ENCODE measurements around the gene PRICKLE4. TPM values are rescaled to one million over a fixed set of nuclear protein-coding genes. Genes with fewer than 3 reads are reported as not detected.

PRICKLE4 gene
- total RNA-seq, 2 donors from 2014 or later = 3.1 to 4.6 TPM

DNA sequence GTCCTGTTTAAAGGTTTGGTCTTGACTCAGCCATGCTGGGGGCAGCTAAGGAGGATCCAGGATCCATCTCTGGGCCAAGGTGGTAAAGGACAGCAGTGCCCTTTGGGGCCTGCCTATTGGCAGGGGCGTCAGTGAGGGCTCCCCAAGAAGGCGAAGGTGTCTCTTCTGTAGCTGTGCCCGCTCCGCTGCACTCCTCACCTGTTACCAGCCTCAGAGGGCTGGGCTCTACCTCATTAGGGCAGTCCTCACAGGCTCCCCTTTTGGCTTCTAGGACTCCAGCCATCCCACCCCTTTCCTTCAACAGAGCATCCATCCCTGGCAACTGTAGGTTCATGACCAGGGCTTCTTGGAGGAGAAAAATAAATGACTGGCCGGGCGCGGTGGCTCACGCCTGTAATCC lies 11.2 kb upstream of the PRICKLE4 start:
- TF ChIP-seq, protein P1, sequence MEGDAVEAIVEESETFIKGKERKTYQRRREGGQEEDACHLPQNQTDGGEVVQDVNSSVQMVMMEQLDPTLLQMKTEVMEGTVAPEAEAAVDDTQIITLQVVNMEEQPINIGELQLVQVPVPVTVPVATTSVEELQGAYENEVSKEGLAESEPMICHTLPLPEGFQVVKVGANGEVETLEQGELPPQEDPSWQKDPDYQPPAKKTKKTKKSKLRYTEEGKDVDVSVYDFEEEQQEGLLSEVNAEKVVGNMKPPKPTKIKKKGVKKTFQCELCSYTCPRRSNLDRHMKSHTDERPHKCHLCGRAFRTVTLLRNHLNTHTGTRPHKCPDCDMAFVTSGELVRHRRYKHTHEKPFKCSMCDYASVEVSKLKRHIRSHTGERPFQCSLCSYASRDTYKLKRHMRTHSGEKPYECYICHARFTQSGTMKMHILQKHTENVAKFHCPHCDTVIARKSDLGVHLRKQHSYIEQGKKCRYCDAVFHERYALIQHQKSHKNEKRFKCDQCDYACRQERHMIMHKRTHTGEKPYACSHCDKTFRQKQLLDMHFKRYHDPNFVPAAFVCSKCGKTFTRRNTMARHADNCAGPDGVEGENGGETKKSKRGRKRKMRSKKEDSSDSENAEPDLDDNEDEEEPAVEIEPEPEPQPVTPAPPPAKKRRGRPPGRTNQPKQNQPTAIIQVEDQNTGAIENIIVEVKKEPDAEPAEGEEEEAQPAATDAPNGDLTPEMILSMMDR (IDR thresholded peaks at IDR 0.05) = no peak
- Histone ChIP-seq H3K4me1 (ENCODE audit: control insufficient read depth in 1 of 2, low read depth in 2 of 2) (peaks cover 0 to 7% of the 10 kb centered on the region in 2 donors), H3K27me3 (replicated peaks; ENCODE audit: insufficient read depth) (no peaks in the 10 kb centered on the region), H3K4me3 (no peak overlapping the region), H3K9me3 (no peaks in the 10 kb centered on the region), H3K27ac (no peak overlapping the region), H3K36me3 (peaks cover 30% of the 10 kb centered on the region)
- ATAC-seq (ENCODE audit: insufficient number of reproducible peaks, low FRiP score, low read depth) (no peak), DNase-seq (ENCODE audit: low spot score) (no peak)

DNA sequence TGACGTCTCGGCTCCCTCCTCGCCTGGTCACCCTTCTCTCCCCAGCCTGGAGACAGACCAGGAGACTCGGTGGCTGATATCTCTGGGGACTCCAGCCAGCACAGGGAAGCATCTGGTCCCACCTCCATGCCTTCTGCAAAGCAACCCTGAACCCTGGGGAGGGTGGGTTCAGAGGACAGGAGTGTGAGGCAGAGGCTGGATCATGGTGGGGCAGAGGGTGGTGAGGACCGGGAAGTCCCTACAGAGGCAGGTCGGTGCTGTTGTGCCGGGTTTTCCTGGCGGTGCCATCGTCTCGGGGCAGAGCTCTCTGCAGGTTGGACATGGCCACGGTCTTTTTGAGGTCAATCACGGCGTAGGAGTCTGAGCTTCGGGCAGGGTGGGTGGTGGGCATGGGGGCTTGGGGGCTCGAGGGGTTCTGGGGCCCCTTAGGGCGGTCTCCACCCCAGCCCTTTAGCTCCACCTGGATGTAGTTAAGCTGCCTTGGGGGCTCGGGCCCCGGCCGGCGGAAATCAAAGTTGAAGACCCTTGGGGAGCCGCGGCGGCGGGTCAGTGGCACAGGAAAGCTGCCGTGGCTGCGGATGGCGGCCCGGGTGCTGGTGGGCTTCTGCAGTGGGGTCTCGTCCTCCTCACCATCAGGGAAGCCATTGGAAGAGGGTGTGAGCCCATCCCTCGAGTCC lies 10.1 kb upstream of the PRICKLE4 start:
- Histone ChIP-seq H3K4me1 (ENCODE audit: control insufficient read depth in 1 of 2, low read depth in 2 of 2) (peaks cover 0 to 7% of the 10 kb centered on the region in 2 donors), H3K27me3 (replicated peaks; ENCODE audit: insufficient read depth) (no peaks in the 10 kb centered on the region), H3K9me3 (no peaks in the 10 kb centered on the region), H3K4me3 (no peak overlapping the region), H3K36me3 (peaks cover 38% of the 10 kb centered on the region), H3K27ac (no peak overlapping the region)
- ATAC-seq (ENCODE audit: insufficient number of reproducible peaks, low FRiP score, low read depth) (no peak), DNase-seq (ENCODE audit: low spot score) (no peak)
- TF ChIP-seq, protein P1 (IDR thresholded peaks at IDR 0.05) = no peak

GRCh38 chr6:41771058-41771983 lies 9.3 kb upstream of the PRICKLE4 start:
- peaks cover 0 to 7% of the 10 kb centered on the region in 2 donors for H3K4me1 ChIP-seq (ENCODE audit: control insufficient read depth in 1 of 2, low read depth in 2 of 2)
- no peak for DNase-seq (ENCODE audit: low spot score)
- H3K27me3 ChIP-seq (replicated peaks; ENCODE audit: insufficient read depth) = no peaks in the 10 kb centered on the region
- TF ChIP-seq, protein P1 (IDR thresholded peaks at IDR 0.05) = no peak
- H3K4me3 ChIP-seq = no peak overlapping the region
- H3K36me3 ChIP-seq = peaks cover 38% of the 10 kb centered on the region
- H3K27ac ChIP-seq = no peak overlapping the region
- ATAC-seq (ENCODE audit: insufficient number of reproducible peaks, low FRiP score, low read depth) = no peak
- no peaks in the 10 kb centered on the region for H3K9me3 ChIP-seq

DNA sequence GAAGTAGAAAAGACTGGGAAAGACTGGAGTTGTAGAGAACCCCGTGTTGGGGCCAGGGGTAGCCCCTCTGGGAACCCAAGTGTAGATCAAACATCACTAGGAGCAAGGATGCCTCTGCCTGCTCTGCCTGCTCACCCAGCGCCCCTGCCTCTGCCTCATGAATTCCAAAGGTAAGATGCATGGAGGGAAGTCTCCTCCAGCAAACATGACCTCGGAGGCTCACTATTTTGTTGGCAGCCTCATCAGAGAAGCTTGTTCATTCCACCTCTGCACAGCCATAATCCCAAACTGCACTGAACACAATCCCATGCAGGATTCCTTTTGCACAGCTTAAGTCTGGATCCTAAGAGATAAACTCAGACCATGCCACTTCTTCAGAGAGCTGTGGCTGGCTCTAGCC lies 5.7 kb upstream of the PRICKLE4 start:
- Histone ChIP-seq H3K9me3 (no peaks in the 10 kb centered on the region), H3K36me3 (peaks cover 38% of the 10 kb centered on the region), H3K4me1 (ENCODE audit: control insufficient read depth in 1 of 2, low read depth in 2 of 2) (peaks cover 5 to 8% of the 10 kb centered on the region in 2 donors), H3K27ac (no peak overlapping the region), H3K27me3 (replicated peaks; ENCODE audit: insufficient read depth) (no peaks in the 10 kb centered on the region), H3K4me3 (no peak overlapping the region)
- TF ChIP-seq, protein P1 (IDR thresholded peaks at IDR 0.05) = no peak
- DNase-seq (ENCODE audit: low spot score) (no peak), ATAC-seq (ENCODE audit: insufficient number of reproducible peaks, low FRiP score, low read depth) (no peak)

- TF ChIP-seq, protein P1 (IDR thresholded peaks at IDR 0.05) = no peak
- Histone ChIP-seq H3K27me3 (replicated peaks; ENCODE audit: insufficient read depth) (no peaks in the 10 kb centered on the region), H3K4me1 (ENCODE audit: control insufficient read depth in 1 of 2, low read depth in 2 of 2) (peaks cover 5 to 8% of the 10 kb centered on the region in 2 donors), H3K36me3 (peaks cover 38% of the 10 kb centered on the region), H3K9me3 (no peaks in the 10 kb centered on the region), H3K4me3 (no peak overlapping the region), H3K27ac (no peak overlapping the region)
- DNase-seq (ENCODE audit: low spot score) (no peak), ATAC-seq (ENCODE audit: insufficient number of reproducible peaks, low FRiP score, low read depth) (no peak)
Measured at GRCh38 chr6:41775293-41775882, 5.2 kb upstream of the PRICKLE4 start.
